Pulmonary artery endothelial cell (primary cell): Measurements from ENCODE around the gene ZNF81. TPM values are rescaled to one million over a fixed set of nuclear protein-coding genes. Genes with fewer than 3 reads are reported as not detected.
"Not testable (repeated sequence)": the region's sequence is repeated elsewhere in the genome, so short reads cannot be mapped to it uniquely, and the experiment has no call there.

Experiments
- DNase-seq: peaks from one replicate; pipeline ENCODE4 v3.0.0-alpha.2; 2011; ENCODE audit warnings: low read depth, low spot score
- total RNA-seq: library from RNA; depleted of rRNA; stranded (reverse); fragments of >200 nt; gene quantifications from 2 replicates; pipeline ENCODE4 v1.2.3, GENCODE V29; 2014

ZNF81 gene
- 3.9 and 7.7 TPM in 2 replicates for total RNA-seq

GRCh38 chrX:47836164-47837072, at the start of gene ZNF81:
Gene ZNF81 (plus strand): TSS chrX:47836902. CDS start chrX:47846268, 9,366 bp downstream.
- peak; percentile 73 for DNase-seq

- no peak for DNase-seq
These were observed 40.2 kb upstream of the ZNF81 start for GRCh38 chrX:47796433-47796906.

- DNase-seq = no peak
These were observed 39.6 kb upstream of the ZNF81 start for GRCh38 chrX:47797084-47797483.

GRCh38 chrX:47798861-47799260, 37.8 kb upstream of the ZNF81 start:
- DNase-seq = no peak

- DNase-seq = no peak
These were observed 34.1 kb upstream of the ZNF81 start for GRCh38 chrX:47802589-47802988.

GRCh38 chrX:47803103-47803502, 33.6 kb upstream of the ZNF81 start:
- DNase-seq = not testable (repeated sequence)

GRCh38 chrX:47804315-47804714, 32.4 kb upstream of the ZNF81 start:
- no peak for DNase-seq

GRCh38 chrX:47805844-47806243, 30.9 kb upstream of the ZNF81 start:
- DNase-seq = not testable (repeated sequence)

GRCh38 chrX:47806415-47807271, 30.1 kb upstream of the ZNF81 start:
- not testable (repeated sequence) for DNase-seq

- not testable (repeated sequence) for DNase-seq
These were observed 29.5 kb upstream of the ZNF81 start for GRCh38 chrX:47807272-47807538.

GRCh38 chrX:47807548-47807947, 29.2 kb upstream of the ZNF81 start:
- DNase-seq = no peak

GRCh38 chrX:47808904-47809788, 27.6 kb upstream of the ZNF81 start:
- no peak for DNase-seq

GRCh38 chrX:47814851-47815250, 21.9 kb upstream of the ZNF81 start:
- DNase-seq = no peak

GRCh38 chrX:47815901-47816845, 20.5 kb upstream of the ZNF81 start:
- peak; percentile 13 for DNase-seq

- DNase-seq = peak; percentile 22
These were observed 19.3 kb upstream of the ZNF81 start for GRCh38 chrX:47817421-47817820.

GRCh38 chrX:47817897-47818296, 18.8 kb upstream of the ZNF81 start:
- DNase-seq = no peak

- no peak for DNase-seq
These were observed 7.7 kb upstream of the ZNF81 start for GRCh38 chrX:47828984-47829383.

- DNase-seq = no peak
These were observed 4.9 kb upstream of the ZNF81 start for GRCh38 chrX:47831788-47832187.

- DNase-seq = no peak
These were observed 1.7 kb downstream of the ZNF81 start for GRCh38 chrX:47838361-47838760.

GRCh38 chrX:47840111-47840510, 3.4 kb downstream of the ZNF81 start:
- DNase-seq = no peak
